ENCODE measurements around the gene HNRNPL.
A peak's percentile ranks its signal among the peaks of the same experiment; 100 is the strongest.
"Not testable (repeated sequence)": the region's sequence is repeated elsewhere in the genome, so short reads cannot be mapped to it uniquely, and the experiment has no call there.

The HNRNPL gene

GRCh38 chr19:38869836-38870607 lies 20.2 kb upstream of the HNRNPL start:
- DNase-seq (ENCODE audit: low spot score): peak; percentile 96

- DNase-seq (ENCODE audit: low spot score): no peak
Measured at GRCh38 chr19:38869160-38869835, 19.5 kb upstream of the HNRNPL start.

GRCh38 chr19:38868551-38868950 lies 18.8 kb upstream of the HNRNPL start:
- DNase-seq (ENCODE audit: low spot score): no peak

- no peak for DNase-seq (ENCODE audit: low spot score)
Measured at GRCh38 chr19:38867171-38867780, 17.5 kb upstream of the HNRNPL start.

- no peak for DNase-seq (ENCODE audit: low spot score)
Measured at GRCh38 chr19:38862321-38863059, 12.7 kb upstream of the HNRNPL start.

- no peak for DNase-seq (ENCODE audit: low spot score)
Measured at GRCh38 chr19:38861368-38861767, 11.6 kb upstream of the HNRNPL start.

GRCh38 chr19:38859631-38860204 lies 9.9 kb upstream of the HNRNPL start:
- DNase-seq (ENCODE audit: low spot score): not testable (repeated sequence)

- DNase-seq (ENCODE audit: low spot score): no peak
Measured at GRCh38 chr19:38856813-38857212, 7.0 kb upstream of the HNRNPL start.

- DNase-seq (ENCODE audit: low spot score): not testable (repeated sequence)
Measured at GRCh38 chr19:38855751-38856150, 6.0 kb upstream of the HNRNPL start.

- not testable (repeated sequence) for DNase-seq (ENCODE audit: low spot score)
Measured at GRCh38 chr19:38854961-38855360, 5.2 kb upstream of the HNRNPL start.

- no peak for DNase-seq (ENCODE audit: low spot score)
Measured at GRCh38 chr19:38853214-38853613, 3.4 kb upstream of the HNRNPL start.

GRCh38 chr19:38852231-38853044 lies 2.7 kb upstream of the HNRNPL start:
- DNase-seq (ENCODE audit: low spot score): peak; percentile 79

GRCh38 chr19:38851622-38852230 lies 1.9 kb upstream of the HNRNPL start:
- DNase-seq (ENCODE audit: low spot score): peak; percentile 88

- no peak for DNase-seq (ENCODE audit: low spot score)
Measured at GRCh38 chr19:38850976-38851621, 1.3 kb upstream of the HNRNPL start.

- no peak for DNase-seq (ENCODE audit: low spot score)
Measured at GRCh38 chr19:38850436-38850975, 720 bp upstream of the HNRNPL start.

GRCh38 chr19:38849147-38849859 lies 483 bp downstream of the HNRNPL start:
- DNase-seq (ENCODE audit: low spot score): peak; percentile 98

- DNase-seq (ENCODE audit: low spot score): no peak
Measured at GRCh38 chr19:38848299-38849146, 1.3 kb downstream of the HNRNPL start.

- no peak for DNase-seq (ENCODE audit: low spot score)
Measured at GRCh38 chr19:38846097-38846496, 3.7 kb downstream of the HNRNPL start.

All from CD4-positive, alpha-beta T cell treated with Interleukin-2 at 100 ng/mL for 4 hours (primary cell).